ENCODE measurements around the gene NCOA1.
"Not testable (repeated sequence)": the region's sequence is repeated elsewhere in the genome, so short reads cannot be mapped to it uniquely, and the experiment has no call there.

The NCOA1 gene

DNA sequence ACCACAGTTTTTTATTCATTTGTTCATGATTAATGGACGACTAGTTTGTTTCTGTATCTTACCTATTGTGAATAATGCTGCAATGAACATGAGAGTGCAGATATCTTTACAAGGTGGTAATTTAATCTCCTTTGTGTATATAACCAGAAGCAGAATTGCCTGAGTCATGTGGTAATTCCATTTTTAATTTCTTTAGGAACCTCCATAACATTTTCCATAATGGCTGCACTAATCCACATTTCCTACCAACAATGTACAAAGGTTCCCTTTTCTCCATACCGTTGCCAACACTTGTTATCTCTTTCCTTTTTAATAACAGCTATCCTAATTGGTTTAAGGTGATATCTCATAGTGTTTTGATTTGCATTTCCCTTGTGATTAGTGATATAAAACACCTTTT is 36.5 kb downstream of the NCOA1 start:
- DNase-seq, result no peak
- Histone ChIP-seq H3K4me3 (ENCODE audit: low read depth, low read length) (no peak overlapping the region), H3K27ac (no peak overlapping the region), H3K27me3 (replicated peaks) (no peaks in the 10 kb centered on the region), H3K36me3 (replicated peaks) (no peaks in the 10 kb centered on the region)
- in situ Hi-C loops (cut with HindIII; ENCODE audit: low pct_ligation_motif_present, low sequenced_read_pairs), result no loop called here
- TF ChIP-seq, protein P1, sequence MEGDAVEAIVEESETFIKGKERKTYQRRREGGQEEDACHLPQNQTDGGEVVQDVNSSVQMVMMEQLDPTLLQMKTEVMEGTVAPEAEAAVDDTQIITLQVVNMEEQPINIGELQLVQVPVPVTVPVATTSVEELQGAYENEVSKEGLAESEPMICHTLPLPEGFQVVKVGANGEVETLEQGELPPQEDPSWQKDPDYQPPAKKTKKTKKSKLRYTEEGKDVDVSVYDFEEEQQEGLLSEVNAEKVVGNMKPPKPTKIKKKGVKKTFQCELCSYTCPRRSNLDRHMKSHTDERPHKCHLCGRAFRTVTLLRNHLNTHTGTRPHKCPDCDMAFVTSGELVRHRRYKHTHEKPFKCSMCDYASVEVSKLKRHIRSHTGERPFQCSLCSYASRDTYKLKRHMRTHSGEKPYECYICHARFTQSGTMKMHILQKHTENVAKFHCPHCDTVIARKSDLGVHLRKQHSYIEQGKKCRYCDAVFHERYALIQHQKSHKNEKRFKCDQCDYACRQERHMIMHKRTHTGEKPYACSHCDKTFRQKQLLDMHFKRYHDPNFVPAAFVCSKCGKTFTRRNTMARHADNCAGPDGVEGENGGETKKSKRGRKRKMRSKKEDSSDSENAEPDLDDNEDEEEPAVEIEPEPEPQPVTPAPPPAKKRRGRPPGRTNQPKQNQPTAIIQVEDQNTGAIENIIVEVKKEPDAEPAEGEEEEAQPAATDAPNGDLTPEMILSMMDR (IDR thresholded peaks at IDR 0.05; ENCODE audit: low read depth, low read length, missing control alignments), result no peak

DNA sequence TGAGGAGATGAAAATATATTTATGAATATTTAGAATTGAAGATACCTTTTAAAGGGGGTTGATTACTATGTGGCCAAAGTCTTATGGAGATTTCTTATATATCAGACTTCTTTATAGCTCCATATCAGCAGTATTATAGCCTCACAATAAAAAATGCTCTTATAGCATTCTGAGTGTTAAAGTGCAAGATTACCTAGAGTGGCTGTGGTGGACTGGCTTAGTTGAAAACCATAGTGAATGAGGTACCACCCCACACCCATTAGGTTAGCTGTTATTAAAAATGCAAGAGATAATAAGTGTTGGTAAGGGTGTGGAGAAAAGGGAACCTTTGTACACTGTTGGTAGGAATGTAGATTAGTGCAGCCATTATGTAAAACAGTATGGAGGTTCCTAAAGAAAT is 39.7 kb downstream of the NCOA1 start:
- no peak for DNase-seq
- in situ Hi-C loops (cut with HindIII; ENCODE audit: low pct_ligation_motif_present, low sequenced_read_pairs), result no loop called here
- H3K27me3 ChIP-seq (replicated peaks), result no peaks in the 10 kb centered on the region
- no peaks in the 10 kb centered on the region for H3K36me3 ChIP-seq (replicated peaks)
- H3K4me3 ChIP-seq (ENCODE audit: low read depth, low read length), result no peak overlapping the region
- TF ChIP-seq, protein P1 (IDR thresholded peaks at IDR 0.05; ENCODE audit: low read depth, low read length, missing control alignments), result no peak
- H3K27ac ChIP-seq, result no peak overlapping the region

DNA sequence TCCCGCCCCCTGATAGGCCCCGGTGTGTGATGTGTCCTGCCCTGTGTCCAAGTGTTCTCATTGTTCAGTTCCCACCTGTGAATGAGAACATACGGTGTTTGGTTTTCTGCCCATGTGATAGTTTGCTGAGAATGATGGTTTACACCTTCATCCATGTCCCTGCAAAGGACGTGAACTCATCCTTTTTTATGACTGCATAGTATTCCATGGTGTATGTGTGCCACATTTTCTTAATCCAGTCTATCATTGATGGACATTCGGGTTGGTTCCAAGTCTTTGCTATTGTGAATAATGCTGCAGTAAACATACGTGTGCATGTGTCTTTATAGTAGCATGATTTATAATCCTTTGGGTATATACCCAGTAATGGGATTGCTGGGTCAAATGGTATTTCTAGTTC is 40.6 kb downstream of the NCOA1 start:
- H3K27me3 ChIP-seq (replicated peaks); H3K4me3 ChIP-seq (ENCODE audit: low read depth, low read length); H3K36me3 ChIP-seq (replicated peaks); H3K27ac ChIP-seq; in situ Hi-C loops (cut with HindIII; ENCODE audit: low pct_ligation_motif_present, low sequenced_read_pairs); DNase-seq: not testable (repeated sequence)

DNA sequence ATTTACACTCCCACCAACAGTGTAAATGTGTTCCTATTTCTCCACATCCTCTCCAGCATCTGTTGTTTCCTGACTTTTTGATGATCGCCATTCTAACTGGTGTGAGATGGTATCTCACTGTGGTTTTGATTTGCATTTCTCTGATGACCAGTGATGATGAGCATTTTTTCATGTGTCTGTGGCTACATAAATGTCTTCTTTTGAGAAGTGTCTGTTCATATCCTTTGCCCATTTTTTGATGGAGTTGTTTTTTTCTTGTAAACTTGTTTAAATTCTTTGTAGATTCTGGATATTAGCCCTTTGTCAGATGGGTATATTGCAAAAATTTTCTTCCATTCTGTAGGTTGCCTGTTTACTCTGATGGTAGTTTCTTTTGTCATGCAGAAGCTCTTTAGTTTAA is 41.0 kb downstream of the NCOA1 start:
- in situ Hi-C loops (cut with HindIII; ENCODE audit: low pct_ligation_motif_present, low sequenced_read_pairs); H3K27ac ChIP-seq: not testable (repeated sequence)

DNA sequence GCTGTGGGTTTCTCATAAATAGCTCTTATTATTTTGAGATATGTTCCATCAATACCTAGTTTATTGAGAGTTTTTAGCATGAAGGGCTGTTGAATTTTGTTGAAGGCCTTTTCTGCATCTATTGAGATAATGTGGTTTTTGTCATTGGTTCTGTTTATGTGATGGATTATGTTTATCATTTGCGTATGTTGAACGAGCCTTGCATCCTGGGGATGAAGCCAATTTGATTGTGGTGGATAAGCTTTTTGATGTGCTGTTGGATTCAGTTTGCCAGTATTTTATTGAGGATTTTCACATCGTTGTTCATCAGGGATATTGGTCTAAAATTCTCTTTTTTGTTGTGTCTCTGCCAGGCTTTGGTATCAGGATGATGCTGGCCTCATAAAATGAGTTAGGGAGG is 42.5 kb downstream of the NCOA1 start:
- H3K27ac ChIP-seq; DNase-seq; H3K36me3 ChIP-seq (replicated peaks); H3K4me3 ChIP-seq (ENCODE audit: low read depth, low read length); H3K27me3 ChIP-seq (replicated peaks); in situ Hi-C loops (cut with HindIII; ENCODE audit: low pct_ligation_motif_present, low sequenced_read_pairs): not testable (repeated sequence)

More for the DNA sequence above, 41.0 kb downstream of the NCOA1 start:
- not testable (repeated sequence) for H3K27me3 ChIP-seq (replicated peaks); DNase-seq; H3K36me3 ChIP-seq (replicated peaks); H3K4me3 ChIP-seq (ENCODE audit: low read depth, low read length)

DNA sequence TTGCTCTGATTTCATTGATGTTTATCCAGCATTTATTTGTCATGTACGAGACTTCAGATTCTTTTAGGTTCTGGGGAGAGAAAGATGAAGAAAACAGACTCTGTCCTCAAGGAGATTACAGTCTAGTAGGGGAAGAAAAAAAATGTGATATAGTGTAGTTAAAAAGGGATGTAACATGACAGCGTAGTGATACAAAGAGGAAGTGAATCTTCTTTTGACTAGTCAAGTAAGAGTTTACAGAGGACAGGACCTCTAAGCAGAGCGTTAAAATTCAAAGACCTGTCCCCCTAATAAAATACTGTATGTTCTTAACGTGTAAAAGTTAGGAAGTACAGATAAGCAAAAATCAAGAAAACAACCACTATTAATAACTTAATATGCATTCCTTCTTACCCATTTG is 47.7 kb downstream of the NCOA1 start:
- in situ Hi-C loops (cut with HindIII; ENCODE audit: low pct_ligation_motif_present, low sequenced_read_pairs), result no loop called here
- DNase-seq, result no peak
- TF ChIP-seq, protein P1 (IDR thresholded peaks at IDR 0.05; ENCODE audit: low read depth, low read length, missing control alignments), result no peak
- Histone ChIP-seq H3K27ac (no peak overlapping the region), H3K27me3 (replicated peaks) (no peaks in the 10 kb centered on the region), H3K4me3 (ENCODE audit: low read depth, low read length) (no peak overlapping the region), H3K36me3 (replicated peaks) (no peaks in the 10 kb centered on the region)

DNA sequence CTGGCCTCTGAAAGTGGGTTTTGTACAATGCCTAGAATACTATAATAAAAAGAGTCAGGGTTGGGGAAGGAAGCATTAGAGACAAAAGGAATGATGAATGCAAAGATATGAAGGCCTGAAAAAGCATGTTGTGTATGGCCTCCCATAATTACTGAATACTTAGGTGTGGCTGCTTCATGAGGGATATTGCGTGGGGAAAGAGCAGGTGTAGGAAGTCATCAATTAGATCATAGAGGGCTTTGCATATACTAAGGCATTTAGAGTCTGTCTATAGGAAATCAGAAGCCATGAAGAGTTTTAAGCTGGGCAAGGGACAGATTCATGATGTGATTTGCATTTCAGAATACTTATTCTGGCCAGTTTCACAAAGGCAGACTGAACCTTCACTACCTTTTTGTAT is 48.2 kb downstream of the NCOA1 start:
- DNase-seq, result no peak
- H3K4me3 ChIP-seq (ENCODE audit: low read depth, low read length), result no peak overlapping the region
- TF ChIP-seq, protein P1 (IDR thresholded peaks at IDR 0.05; ENCODE audit: low read depth, low read length, missing control alignments), result no peak
- H3K27ac ChIP-seq, result no peak overlapping the region
- no peaks in the 10 kb centered on the region for H3K27me3 ChIP-seq (replicated peaks)
- in situ Hi-C loops (cut with HindIII; ENCODE audit: low pct_ligation_motif_present, low sequenced_read_pairs), result no loop called here
- H3K36me3 ChIP-seq (replicated peaks), result no peaks in the 10 kb centered on the region
